ENCODE data around the gene PCDHB2.
A peak's percentile ranks its signal among the peaks of the same experiment; 100 is the strongest.
"Not testable (repeated sequence)": the region's sequence is repeated elsewhere in the genome, so short reads cannot be mapped to it uniquely, and the experiment has no call there.

Gene PCDHB2

DNA sequence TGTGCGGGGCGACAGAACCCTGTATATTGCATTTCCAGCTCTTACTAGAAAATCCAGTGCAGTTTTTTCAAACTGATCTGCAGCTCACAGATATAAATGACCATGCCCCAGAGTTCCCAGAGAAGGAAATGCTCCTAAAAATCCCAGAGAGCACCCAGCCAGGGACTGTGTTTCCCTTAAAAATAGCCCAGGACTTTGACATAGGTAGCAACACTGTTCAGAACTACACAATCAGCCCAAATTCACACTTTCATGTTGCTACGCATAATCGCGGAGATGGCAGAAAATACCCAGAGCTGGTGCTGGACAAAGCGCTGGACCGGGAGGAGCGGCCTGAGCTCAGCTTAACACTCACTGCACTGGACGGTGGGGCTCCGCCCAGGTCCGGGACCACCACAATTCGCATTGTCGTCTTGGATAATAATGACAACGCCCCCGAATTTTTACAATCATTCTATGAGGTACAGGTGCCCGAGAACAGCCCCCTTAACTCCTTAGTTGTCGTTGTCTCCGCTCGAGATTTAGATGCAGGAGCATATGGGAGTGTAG, 41.4 kb downstream of the PCDHB2 start:
- Histone ChIP-seq H3K36me3 (ENCODE audit: insufficient read depth, low read length) (no peaks in the 10 kb centered on the region), H3K4me3 (ENCODE audit: low read depth, low read length) (peak overlapping the region; percentile 46; the same call in 1 of the 2 replicates), H3K27me3 (ENCODE audit: insufficient read depth, low read length) (no peaks in the 10 kb centered on the region), H2AFZ (ENCODE audit: low read length, unreplicated experiment) (no peak overlapping the region), H3K4me1 (ENCODE audit: control insufficient read depth, insufficient read depth, low read length, unreplicated experiment) (no peaks in the 10 kb centered on the region), H3K27ac (ENCODE audit: low read depth, low read length) (no peak overlapping the region), H3K79me2 (ENCODE audit: control insufficient read depth, insufficient read depth, low read length, unreplicated experiment) (no peaks in the 10 kb centered on the region)

- not testable (repeated sequence) for H3K4me3 ChIP-seq (ENCODE audit: low read depth, low read length); H3K36me3 ChIP-seq (ENCODE audit: insufficient read depth, low read length); H2AFZ ChIP-seq (ENCODE audit: low read length, unreplicated experiment); H3K4me1 ChIP-seq (ENCODE audit: control insufficient read depth, insufficient read depth, low read length, unreplicated experiment); H3K27me3 ChIP-seq (ENCODE audit: insufficient read depth, low read length); H3K79me2 ChIP-seq (ENCODE audit: control insufficient read depth, insufficient read depth, low read length, unreplicated experiment); H3K27ac ChIP-seq (ENCODE audit: low read depth, low read length)
These were observed 42.9 kb downstream of the PCDHB2 start for GRCh38 chr5:141137346-141137745.

Data from ACC112 (cell line).